ENCODE data around the gene SETD1A.

- TF ChIP-seq POLR2A (IDR thresholded peaks at IDR 0.05; ENCODE audit: low read length) (no peak), NR3C1 (IDR thresholded peaks at IDR 0.05) (no peak), CHD2 (IDR thresholded peaks at IDR 0.05; ENCODE audit: low read length, partially characterized antibody) (no peak), CTCF (IDR thresholded peaks at IDR 0.05) (no peak)
Observed at GRCh38 chr16:31023627-31024226, 66.2 kb downstream of the SETD1A start.

All from A549 (cell line).